GM12864 (cell line): Measurements from ENCODE around the gene HAUS1.
A peak's percentile ranks its signal among the peaks of the same experiment; 100 is the strongest.

ENCODE experiments used
- DNase-seq: peaks from one replicate; pipeline ENCODE4 v3.0.0-alpha.2; 2011; ENCODE audit warnings: low read depth
- H3K4me3 ChIP-seq: 2 replicates; pipeline ENCODE4 v1.5.1; 2011; ENCODE audit warnings: mild to moderate bottlenecking, low read depth, low read length, control low read depth
- TF ChIP-seq, protein P1 (sequence below): IDR thresholded peaks from 2 replicates; pipeline ENCODE4 v1.5.1; 2011; ENCODE audit warnings: low read depth, mild to moderate bottlenecking, moderate library complexity, low read length, control low read depth, inconsistent platforms; ENCODE audit errors: missing control alignments

HAUS1 gene

GRCh38 chr18:46134920-46135675 lies 30.9 kb downstream of the HAUS1 start:
- TF ChIP-seq, protein P1, sequence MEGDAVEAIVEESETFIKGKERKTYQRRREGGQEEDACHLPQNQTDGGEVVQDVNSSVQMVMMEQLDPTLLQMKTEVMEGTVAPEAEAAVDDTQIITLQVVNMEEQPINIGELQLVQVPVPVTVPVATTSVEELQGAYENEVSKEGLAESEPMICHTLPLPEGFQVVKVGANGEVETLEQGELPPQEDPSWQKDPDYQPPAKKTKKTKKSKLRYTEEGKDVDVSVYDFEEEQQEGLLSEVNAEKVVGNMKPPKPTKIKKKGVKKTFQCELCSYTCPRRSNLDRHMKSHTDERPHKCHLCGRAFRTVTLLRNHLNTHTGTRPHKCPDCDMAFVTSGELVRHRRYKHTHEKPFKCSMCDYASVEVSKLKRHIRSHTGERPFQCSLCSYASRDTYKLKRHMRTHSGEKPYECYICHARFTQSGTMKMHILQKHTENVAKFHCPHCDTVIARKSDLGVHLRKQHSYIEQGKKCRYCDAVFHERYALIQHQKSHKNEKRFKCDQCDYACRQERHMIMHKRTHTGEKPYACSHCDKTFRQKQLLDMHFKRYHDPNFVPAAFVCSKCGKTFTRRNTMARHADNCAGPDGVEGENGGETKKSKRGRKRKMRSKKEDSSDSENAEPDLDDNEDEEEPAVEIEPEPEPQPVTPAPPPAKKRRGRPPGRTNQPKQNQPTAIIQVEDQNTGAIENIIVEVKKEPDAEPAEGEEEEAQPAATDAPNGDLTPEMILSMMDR, result no peak
- DNase-seq, result no peak

DNA sequence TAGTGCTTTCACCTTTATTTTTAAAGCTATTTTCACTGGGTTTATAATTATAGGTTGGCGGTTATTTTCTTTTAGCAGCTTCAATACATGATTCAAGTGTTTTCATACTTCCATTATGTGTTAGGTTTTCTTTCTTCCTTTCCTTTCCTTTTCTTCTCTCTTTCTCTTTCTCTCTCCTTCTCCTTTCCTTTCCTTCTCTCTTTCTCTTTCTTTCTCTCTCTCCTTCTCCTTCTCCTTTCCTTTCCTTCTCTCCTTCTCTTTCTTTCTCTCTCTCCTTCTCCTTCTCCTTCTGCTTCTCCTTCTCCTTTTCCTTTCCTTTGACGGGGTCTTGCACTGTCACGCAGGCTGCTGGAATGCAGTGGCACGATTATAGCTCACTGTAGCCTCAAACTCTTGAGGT lies 36.0 kb downstream of the HAUS1 start:
- no peak for DNase-seq
- no peak overlapping the region for H3K4me3 ChIP-seq
- TF ChIP-seq, protein P1, result no peak

More at GRCh38 chr18:46134920-46135675, 30.9 kb downstream of the HAUS1 start:
- no peak overlapping the region for H3K4me3 ChIP-seq

- TF ChIP-seq, protein P1, result no peak
- no peak for DNase-seq
Measured at GRCh38 chr18:46141199-46141598, 37.0 kb downstream of the HAUS1 start.

DNA sequence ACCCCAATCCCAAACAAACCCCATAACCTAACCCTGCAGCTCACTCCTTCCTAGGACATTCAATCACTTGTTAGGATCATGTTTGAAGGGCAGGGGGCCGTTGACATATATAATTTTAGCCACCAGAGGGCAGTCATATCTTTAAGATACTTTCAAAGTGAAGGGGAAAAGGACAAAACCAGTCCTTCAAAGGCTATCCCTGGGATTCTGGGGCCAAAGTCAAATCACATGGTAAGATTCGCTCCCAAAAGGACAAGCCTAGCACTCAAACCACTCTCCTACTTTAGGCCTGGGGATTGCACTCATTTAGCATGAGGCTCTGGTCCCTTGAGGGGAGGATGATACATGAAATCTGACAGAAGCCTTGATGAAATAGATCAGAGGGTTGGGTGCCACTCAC lies 44.6 kb downstream of the HAUS1 start:
- TF ChIP-seq, protein P1, result peak; percentile 57
- DNase-seq, result no peak
- H3K4me3 ChIP-seq, result no peak overlapping the region

More at GRCh38 chr18:46141199-46141598, 37.0 kb downstream of the HAUS1 start:
- H3K4me3 ChIP-seq, result no peak overlapping the region

DNA sequence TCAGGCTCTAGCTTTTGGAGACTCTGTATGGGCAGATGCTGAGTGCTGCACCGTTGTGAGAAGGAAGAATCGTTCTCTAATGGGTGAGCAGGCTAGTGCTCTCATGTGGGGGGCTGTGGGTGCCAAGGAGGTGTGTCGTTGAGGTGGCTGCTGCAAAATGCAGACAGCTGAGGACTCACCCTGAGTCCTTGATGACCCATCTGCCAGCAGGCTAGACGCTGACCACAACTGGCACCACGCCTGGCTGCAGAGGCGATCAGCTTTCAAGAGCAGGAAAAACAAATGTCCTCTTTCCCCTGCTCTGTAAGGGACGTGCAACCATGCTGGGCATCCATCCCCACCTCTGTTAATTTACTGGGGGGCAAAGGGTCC lies 48.2 kb downstream of the HAUS1 start:
- no peak for DNase-seq
- no peak overlapping the region for H3K4me3 ChIP-seq
- TF ChIP-seq, protein P1, result no peak

DNA sequence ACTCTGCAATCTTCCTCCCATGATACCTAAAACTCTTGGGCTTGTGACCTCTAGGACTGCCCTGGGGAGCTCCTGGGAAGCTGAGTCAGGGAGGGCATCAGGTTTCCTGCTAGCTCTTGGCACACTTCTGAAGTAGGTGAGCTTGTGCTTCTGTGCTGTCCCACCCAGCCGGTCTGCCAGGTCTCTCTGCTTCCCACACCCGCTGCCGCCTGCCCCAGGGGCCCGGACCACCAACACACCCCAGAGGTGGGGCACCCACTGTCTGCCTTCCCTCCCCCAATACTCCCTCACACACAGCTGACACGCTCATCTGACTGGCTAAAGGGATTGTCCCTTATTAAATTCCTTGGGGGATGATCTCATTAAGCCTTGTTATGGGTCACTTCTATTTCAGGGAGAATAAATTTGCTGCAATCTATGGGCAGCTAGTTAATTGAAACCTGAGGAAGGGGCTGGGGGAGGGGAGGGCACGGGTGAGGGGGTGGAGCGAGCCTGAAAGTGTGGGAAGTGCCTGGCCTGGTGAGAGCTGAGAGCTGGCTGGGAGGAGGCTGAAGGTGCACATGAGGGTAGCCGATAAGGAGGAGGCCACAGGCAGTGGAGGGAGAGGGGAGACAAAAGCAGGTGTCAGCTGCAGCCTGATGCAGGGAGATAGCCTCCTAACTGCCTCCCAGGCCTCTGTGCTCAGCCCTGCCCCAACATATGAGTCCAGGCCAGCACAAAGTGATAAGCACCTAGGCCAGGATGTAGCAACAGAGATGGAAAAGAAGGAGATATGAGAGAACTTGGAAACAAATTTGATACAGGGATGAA lies 48.8 kb downstream of the HAUS1 start:
- TF ChIP-seq, protein P1, result no peak
- H3K4me3 ChIP-seq, result no peak overlapping the region
- DNase-seq, result no peak
